HG02588 (cell line): ENCODE measurements around the gene NIM1K.
"Not testable (repeated sequence)": the region's sequence is repeated elsewhere in the genome, so short reads cannot be mapped to it uniquely, and the experiment has no call there.

Source experiments
- ATAC-seq: cut with Tn5 transposase; IDR thresholded peaks from one replicate; pipeline ENCODE4 v1.9.1; 2021; ENCODE audit warnings: mild to moderate bottlenecking, moderate library complexity; ENCODE audit not compliant: unreplicated experiment

The NIM1K gene

DNA sequence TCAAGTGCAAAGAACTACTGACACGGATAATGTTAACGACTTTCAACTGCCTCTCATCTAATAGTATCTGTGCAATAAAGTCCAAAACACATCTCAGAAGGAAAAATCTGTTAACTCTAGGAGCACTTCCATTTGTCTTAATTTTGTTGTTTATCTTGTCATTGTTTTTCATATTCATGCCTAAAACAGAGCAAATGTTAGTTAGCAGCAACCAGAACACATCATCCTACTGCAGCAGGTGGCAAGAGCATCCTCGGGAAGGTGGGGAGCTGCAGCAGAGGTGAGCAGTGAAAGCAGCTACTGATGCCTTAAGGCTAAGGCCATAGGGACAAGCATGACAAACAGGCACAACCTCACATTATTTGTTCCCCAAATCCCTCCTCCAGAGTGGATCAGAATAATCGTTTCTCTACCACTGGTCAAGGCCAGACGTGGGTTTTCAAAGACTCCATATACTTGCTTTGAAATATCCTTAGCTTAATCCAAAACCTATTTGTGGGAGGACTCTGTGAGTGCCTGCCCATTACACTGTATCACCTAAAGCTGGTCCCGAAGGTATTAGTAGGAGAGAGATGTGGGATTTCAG lies 120.1 kb downstream of the NIM1K start:
- no peak for ATAC-seq

GRCh38 chr5:43312699-43313034 lies 120.6 kb downstream of the NIM1K start:
- ATAC-seq, result peak; percentile 7

- ATAC-seq, result peak; percentile 93
These were observed 121.2 kb downstream of the NIM1K start, which contains the start of gene HMGCS1 for GRCh38 chr5:43313035-43313853. TSS of gene HMGCS1 (minus strand) at chr5:43313412. CDS start at chr5:43298965, 14,447 bp downstream.

DNA sequence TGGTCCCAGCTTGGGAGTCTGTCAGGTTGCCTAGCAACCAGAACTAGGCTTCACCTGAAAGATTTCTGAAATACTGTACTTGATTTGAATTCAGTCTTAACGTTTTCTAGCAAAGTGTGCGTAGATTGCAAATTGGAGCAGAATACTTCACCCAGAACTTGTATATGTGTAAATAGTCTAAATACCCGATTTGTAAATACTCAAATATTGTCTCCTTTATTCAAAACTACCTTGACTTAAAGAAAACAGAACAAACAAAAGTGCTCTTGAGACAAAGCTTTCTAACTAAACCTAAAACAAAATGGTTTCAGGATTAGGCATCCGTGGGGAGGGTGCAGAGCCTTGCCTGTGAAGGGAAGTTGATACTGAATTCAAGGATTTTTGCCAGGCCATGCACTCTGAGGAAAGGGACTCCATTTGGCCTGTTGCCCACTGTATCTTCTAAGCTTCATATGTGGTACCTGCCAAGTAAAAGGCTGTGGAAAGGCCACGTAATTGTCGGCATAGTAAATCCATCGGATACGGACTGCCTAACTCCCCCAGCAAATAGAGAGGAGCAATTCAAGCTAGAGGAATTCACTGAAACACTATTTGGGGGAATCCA lies 121.9 kb downstream of the NIM1K start:
- ATAC-seq, result no peak

DNA sequence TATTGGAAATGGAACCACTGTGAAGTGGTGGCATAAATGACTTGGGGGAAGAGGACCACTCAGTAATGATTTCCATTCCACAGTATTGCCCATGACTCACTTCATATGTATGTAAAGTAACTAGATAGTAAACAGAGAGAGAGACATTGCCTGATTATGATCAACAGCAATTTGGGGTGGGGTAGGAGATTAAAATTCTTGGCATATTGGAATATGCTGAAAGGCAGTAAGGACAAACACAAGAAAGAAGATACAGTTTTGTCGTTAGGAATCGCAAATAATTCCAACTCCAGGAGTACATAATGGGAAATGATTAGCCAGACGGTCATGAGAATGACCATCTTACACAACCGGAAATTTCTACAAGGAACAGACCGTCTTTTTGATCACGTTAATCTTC lies 122.7 kb downstream of the NIM1K start:
- ATAC-seq, result no peak

DNA sequence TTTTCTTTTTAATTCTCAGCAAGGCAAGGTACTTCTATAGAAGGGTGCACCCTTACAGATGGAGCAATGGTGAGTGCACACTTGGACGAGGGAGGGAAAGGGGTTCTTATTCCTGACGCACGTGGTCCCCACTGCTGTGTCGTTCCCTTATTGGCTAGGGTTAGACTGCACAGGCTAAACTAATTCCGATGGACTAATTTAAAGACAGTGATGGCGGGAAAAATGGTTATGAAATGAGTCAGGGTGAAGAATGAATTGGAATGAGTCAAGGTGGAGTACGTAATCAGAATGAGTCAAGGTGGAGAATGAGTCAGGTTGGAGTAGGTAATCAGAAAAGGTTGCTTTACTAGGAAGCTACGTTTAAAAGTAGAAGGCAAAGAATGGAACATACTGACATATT lies 123.2 kb downstream of the NIM1K start:
- no peak for ATAC-seq

DNA sequence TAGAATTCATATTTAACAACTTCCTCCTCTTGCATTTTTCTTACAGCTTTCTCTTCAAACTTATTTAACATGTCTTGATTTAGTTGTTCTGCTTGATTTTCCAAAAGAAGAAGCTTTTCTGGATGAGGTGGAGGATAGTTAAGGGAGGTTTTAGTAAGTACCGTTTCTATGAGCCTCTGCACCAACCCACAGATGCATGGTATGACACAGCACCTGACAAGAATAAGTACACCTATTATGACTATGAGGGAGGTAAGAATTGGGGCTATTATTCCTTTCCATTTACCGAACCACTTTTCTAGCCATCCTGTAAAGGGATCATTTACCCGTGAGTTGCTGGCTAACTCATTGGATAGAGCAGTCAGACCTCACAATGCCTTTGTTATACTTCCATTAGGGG lies 123.7 kb downstream of the NIM1K start:
- no peak for ATAC-seq

DNA sequence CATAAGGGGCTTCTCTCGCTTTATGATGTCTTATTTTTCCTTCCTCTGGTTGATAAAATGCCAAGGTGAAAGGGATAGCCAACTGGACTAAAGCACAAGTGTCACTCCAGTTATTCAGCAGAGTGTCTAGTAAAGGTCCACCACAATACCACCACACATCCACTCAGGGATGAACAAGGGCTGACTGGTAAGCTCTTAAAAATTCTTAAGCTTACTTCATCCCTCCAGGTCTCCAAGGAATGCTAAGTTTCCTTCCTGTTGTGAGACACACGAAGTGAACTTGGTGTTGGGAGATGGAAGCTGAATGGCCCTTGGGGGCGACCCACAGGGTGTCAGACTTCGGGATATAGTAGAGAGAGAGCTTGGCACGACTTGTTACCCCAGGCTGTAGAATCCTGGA lies 124.4 kb downstream of the NIM1K start:
- no peak for ATAC-seq

DNA sequence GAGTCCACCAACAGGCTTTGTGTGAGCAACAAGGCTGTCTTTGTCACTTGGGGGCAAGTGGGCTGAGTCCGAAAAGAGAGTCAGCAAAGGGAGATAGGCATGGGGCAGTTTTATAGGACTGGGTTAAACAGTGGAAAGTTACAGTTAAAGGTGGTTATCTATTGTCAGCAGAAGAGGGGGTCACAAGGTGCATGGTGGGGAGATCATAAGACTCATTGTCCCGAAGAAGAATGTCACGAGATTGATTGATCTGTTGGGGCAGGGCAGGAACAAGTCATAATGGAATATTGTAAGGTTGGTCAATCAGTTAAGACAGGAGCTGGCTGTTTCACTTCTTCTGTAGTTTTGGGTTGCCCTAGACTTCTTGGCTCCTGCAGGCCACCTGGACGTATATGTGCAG lies 128.8 kb downstream of the NIM1K start:
- no peak for ATAC-seq

DNA sequence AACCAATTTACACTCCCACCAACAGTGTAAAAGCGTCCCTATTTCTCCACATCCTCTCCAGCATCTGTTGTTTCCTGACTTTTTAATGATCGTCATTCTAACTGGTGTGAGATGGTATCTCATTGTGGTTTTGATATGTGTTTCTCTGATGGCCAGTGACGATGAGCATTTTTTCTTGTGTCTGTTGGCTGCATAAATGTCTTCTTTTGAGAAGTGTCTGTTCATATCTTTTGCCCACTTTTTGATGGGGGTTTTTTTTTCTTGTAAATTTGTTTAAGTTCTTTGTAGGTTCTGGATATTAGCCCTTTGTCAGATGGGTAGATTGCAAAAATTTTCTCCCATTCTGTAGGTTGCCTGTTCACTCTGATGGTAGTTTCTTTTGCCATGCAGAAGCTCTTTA lies 131.5 kb downstream of the NIM1K start:
- not testable (repeated sequence) for ATAC-seq

DNA sequence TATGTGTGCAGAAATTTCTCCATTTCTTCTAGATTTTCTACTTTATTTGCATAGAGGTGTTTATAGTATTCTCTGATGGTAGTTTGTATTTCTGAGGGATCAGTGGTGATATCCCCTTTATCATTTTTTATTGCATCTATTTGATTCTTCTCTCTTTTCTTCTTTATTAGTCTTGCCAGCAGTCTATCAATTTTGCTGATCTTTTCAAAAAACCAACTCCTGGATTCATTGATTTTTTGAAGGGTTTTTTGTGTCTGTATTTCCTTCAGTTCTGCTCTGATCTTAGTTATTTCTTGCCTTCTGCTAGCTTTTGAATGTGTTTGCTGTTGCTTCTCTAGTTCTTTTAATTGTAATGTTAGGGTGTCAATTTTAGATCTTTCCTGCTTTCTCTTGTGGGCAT lies 133.6 kb downstream of the NIM1K start:
- ATAC-seq, result not testable (repeated sequence)
